ACC112 (cell line): ENCODE results near the gene FAM168A.
"Not testable (repeated sequence)": the region's sequence is repeated elsewhere in the genome, so short reads cannot be mapped to it uniquely, and the experiment has no call there.

Source experiments
- H2AFZ ChIP-seq: fragments of 200-600 bp; sonication (generic); one replicate; pipeline ENCODE4 v1.6.0; 2017; ENCODE audit warnings: antibody characterized with exemption, low read length; ENCODE audit not compliant: unreplicated experiment
- H3K27ac ChIP-seq: fragments of 200-600 bp; sonication (generic); 2 replicates; pipeline ENCODE4 v1.5.1; 2014; ENCODE audit warnings: low read depth, mild to moderate bottlenecking, antibody characterized with exemption, low read length, moderate library complexity
- H3K27me3 ChIP-seq: fragments of 200-600 bp; sonication (generic); 2 replicates; pipeline ENCODE4 v1.6.1; 2014; ENCODE audit warnings: mild to moderate bottlenecking, antibody characterized with exemption, low read length, moderate library complexity, mixed read lengths; ENCODE audit not compliant: insufficient read depth
- H3K36me3 ChIP-seq: fragments of 200-600 bp; sonication (generic); 2 replicates; pipeline ENCODE4 v1.6.1; 2016; ENCODE audit warnings: mild to moderate bottlenecking, antibody characterized with exemption, low read length, moderate library complexity, mixed read lengths; ENCODE audit not compliant: insufficient read depth
- H3K4me1 ChIP-seq: fragments of 200-600 bp; sonication (generic); one replicate; pipeline ENCODE4 v1.6.1; 2016; ENCODE audit warnings: low read length, mixed read lengths; ENCODE audit not compliant: insufficient read depth, unreplicated experiment, control insufficient read depth
- H3K4me3 ChIP-seq: fragments of 200-600 bp; sonication (generic); 2 replicates; pipeline ENCODE4 v1.5.1; 2014; ENCODE audit warnings: mild to moderate bottlenecking, low read depth, low read length
- H3K79me2 ChIP-seq: fragments of 200-600 bp; sonication (generic); one replicate; pipeline ENCODE4 v1.6.0; 2016; ENCODE audit warnings: low read length; ENCODE audit not compliant: control insufficient read depth, unreplicated experiment, insufficient read depth

The FAM168A gene

GRCh38 chr11:73458201-73458600 lies 139.7 kb downstream of the FAM168A start:
- Histone ChIP-seq H3K79me2 (no peaks in the 10 kb centered on the region), H3K4me1 (peaks cover 2% of the 10 kb centered on the region), H3K27ac (no peak overlapping the region), H3K27me3 (no peaks in the 10 kb centered on the region), H2AFZ (no peak overlapping the region), H3K4me3 (no peak overlapping the region), H3K36me3 (no peaks in the 10 kb centered on the region)

- H3K4me3 ChIP-seq = no peak overlapping the region
- H2AFZ ChIP-seq = no peak overlapping the region
- no peaks in the 10 kb centered on the region for H3K36me3 ChIP-seq
Measured at GRCh38 chr11:73454987-73455386, 142.9 kb downstream of the FAM168A start.

DNA sequence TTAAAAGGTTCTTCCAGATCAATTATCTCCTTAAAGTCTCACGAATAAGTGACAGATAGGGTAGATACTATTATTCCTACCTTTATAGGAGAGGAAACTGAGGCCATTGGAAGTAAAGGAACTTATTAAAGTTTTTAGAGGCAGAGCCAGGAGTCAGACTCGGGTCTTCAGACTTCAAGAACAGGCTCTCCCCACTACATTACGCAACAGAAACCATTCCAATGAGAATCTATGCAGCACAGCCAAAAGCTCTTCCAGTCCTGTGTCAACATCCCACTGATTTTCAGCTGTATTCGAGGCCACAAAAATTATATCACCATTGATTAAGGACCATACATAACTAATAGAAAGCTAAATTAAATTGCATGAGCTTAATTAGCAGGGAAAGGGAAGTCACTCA lies 144.3 kb downstream of the FAM168A start:
- Histone ChIP-seq H2AFZ (no peak overlapping the region), H3K36me3 (no peaks in the 10 kb centered on the region), H3K27me3 (no peaks in the 10 kb centered on the region), H3K4me1 (no peaks in the 10 kb centered on the region), H3K79me2 (no peaks in the 10 kb centered on the region), H3K27ac (no peak overlapping the region), H3K4me3 (no peak overlapping the region)

More at GRCh38 chr11:73454987-73455386, 142.9 kb downstream of the FAM168A start:
- no peaks in the 10 kb centered on the region for H3K79me2 ChIP-seq
- no peaks in the 10 kb centered on the region for H3K4me1 ChIP-seq
- H3K27ac ChIP-seq = no peak overlapping the region
- H3K27me3 ChIP-seq = no peaks in the 10 kb centered on the region

GRCh38 chr11:73452726-73453125 lies 145.2 kb downstream of the FAM168A start:
- H3K27ac ChIP-seq = no peak overlapping the region
- H3K4me1 ChIP-seq = no peaks in the 10 kb centered on the region
- H3K36me3 ChIP-seq = no peaks in the 10 kb centered on the region
- no peak overlapping the region for H2AFZ ChIP-seq
- no peak overlapping the region for H3K4me3 ChIP-seq
- H3K27me3 ChIP-seq = no peaks in the 10 kb centered on the region
- no peaks in the 10 kb centered on the region for H3K79me2 ChIP-seq

- Histone ChIP-seq H3K4me1 (no peaks in the 10 kb centered on the region), H2AFZ (no peak overlapping the region), H3K36me3 (no peaks in the 10 kb centered on the region), H3K79me2 (no peaks in the 10 kb centered on the region), H3K4me3 (no peak overlapping the region), H3K27ac (no peak overlapping the region), H3K27me3 (no peaks in the 10 kb centered on the region)
Measured at GRCh38 chr11:73451896-73452295, 146.0 kb downstream of the FAM168A start.

DNA sequence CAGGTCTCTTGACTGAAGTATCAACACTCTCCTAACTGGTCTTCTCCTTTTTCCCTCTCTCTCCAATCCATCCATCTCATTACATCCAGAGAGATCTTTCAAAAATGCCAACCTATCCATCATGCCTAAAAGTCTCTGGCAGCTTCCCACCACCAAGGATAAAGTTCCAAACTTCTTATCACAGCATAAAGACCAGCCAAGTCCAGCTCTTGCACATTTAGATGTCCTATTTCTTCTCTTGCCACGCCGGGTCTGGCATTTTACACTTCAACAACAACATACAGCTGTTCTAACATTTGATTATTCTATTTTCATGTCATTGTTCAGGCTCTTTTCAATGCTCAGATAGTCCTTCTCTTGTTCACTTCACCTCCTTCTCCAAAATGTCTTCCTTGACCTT lies 151.1 kb downstream of the FAM168A start:
- H3K36me3 ChIP-seq = no peaks in the 10 kb centered on the region
- H3K4me3 ChIP-seq = no peak overlapping the region
- no peaks in the 10 kb centered on the region for H3K4me1 ChIP-seq
- no peaks in the 10 kb centered on the region for H3K27me3 ChIP-seq
- H3K27ac ChIP-seq = no peak overlapping the region
- H3K79me2 ChIP-seq = no peaks in the 10 kb centered on the region
- H2AFZ ChIP-seq = no peak overlapping the region

GRCh38 chr11:73445980-73446379 lies 151.9 kb downstream of the FAM168A start:
- H3K4me1 ChIP-seq = no peaks in the 10 kb centered on the region
- H2AFZ ChIP-seq = no peak overlapping the region
- H3K27me3 ChIP-seq = no peaks in the 10 kb centered on the region
- H3K4me3 ChIP-seq = no peak overlapping the region
- no peaks in the 10 kb centered on the region for H3K36me3 ChIP-seq
- no peak overlapping the region for H3K27ac ChIP-seq
- H3K79me2 ChIP-seq = no peaks in the 10 kb centered on the region

- Histone ChIP-seq H3K4me3 (no peak overlapping the region), H3K36me3 (no peaks in the 10 kb centered on the region), H2AFZ (no peak overlapping the region), H3K27me3 (no peaks in the 10 kb centered on the region), H3K27ac (no peak overlapping the region), H3K4me1 (no peaks in the 10 kb centered on the region), H3K79me2 (no peaks in the 10 kb centered on the region)
Measured at GRCh38 chr11:73439002-73439843, 158.7 kb downstream of the FAM168A start.

DNA sequence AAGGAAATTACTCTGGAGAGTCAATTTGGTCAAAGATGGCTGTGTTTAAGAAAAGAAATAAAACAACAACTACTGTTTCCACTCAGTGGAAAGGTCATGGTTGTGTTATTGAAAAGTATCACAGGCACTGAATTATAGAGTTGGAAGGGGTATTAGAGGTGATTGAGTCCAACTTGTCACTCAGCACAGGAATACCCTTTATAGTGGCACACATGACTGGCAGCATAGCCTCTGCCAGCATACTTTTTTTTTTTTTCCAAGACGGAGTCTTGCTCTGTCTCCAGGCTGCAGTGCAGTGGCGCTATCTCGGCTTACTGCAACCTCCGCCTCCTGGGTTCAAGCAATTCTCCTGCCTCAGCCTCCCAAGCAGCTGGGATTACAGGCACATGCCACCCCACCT lies 161.1 kb downstream of the FAM168A start:
- H2AFZ ChIP-seq, H3K27ac ChIP-seq, H3K4me1 ChIP-seq, H3K36me3 ChIP-seq, H3K27me3 ChIP-seq, H3K4me3 ChIP-seq, H3K79me2 ChIP-seq: not testable (repeated sequence)

GRCh38 chr11:73431396-73431795 lies 166.5 kb downstream of the FAM168A start:
- Histone ChIP-seq H3K27me3 (no peaks in the 10 kb centered on the region), H3K27ac (no peak overlapping the region), H2AFZ (no peak overlapping the region), H3K36me3 (peaks cover 5% of the 10 kb centered on the region; the same call in 1 of the 2 replicates), H3K4me3 (no peak overlapping the region), H3K79me2 (no peaks in the 10 kb centered on the region), H3K4me1 (peaks cover 17% of the 10 kb centered on the region)

DNA sequence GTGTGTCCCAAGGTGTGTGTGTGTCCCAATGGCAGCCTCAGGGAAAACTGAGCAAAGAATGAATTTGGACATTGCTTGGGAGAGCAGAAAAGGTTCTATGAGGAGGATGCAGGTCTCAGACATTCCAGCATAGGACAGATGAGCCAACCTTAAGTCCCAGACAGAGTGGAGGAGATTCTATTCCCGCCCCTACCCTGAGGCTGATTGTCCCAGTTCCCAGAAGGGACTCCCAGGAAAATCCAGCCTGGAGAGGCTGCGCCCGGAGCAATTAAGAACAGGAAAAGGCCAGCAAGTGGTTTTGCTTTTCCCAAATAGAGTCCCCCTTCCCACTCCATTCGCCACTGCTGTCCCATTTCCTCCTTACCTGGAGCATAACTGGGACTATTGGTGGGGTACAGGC lies 167.6 kb downstream of the FAM168A start:
- Histone ChIP-seq H3K27ac (no peak overlapping the region), H2AFZ (no peak overlapping the region), H3K4me1 (peaks cover 17% of the 10 kb centered on the region), H3K79me2 (no peaks in the 10 kb centered on the region), H3K36me3 (peaks cover 5% of the 10 kb centered on the region; the same call in 1 of the 2 replicates), H3K27me3 (no peaks in the 10 kb centered on the region), H3K4me3 (no peak overlapping the region)
